Right ventricle myocardium superior (tissue), 1 donor: ENCODE results near the gene AKIRIN2. TPM values are rescaled to one million over a fixed set of nuclear protein-coding genes. Genes with fewer than 3 reads are reported as not detected.

Experiments used
- ATAC-seq: fragments of 200-7000 bp; cut with Tn5 transposase; one replicate; pipeline ENCODE4 v1.9.1; 2020; ENCODE audit warnings: mild to moderate bottlenecking; ENCODE audit not compliant: poor library complexity
- DNase-seq: peaks from one replicate; pipeline ENCODE4 v3.0.0-alpha.2; 2020
- intact Hi-C: fragments of 100-400 bp; cut with DNase I; formaldehyde crosslinking; loops from one replicate; pipeline ENCODE4 v1.11.2; 2022
- long read RNA-seq: library from polyadenylated mRNA; unstranded; transcript quantifications from one replicate; pipeline ENCODE4 v2.0.0, GENCODE V29; 2021
- total RNA-seq: library from RNA; stranded (reverse); fragmentation: NEBNext Ultra II Directional; extraction: Animal tissue kit (Norgen Biotek cat#: 25700); gene quantifications from one replicate; pipeline ENCODE4 v1.2.1, GENCODE V29; 2021
- donor health status: DM: no; HTN: yes; CAD: no; lungs with severe emphysema.

The AKIRIN2 gene
- total RNA-seq, result 38.9 TPM
- long read RNA-seq, transcript AKIRIN2-201 (5 exons, 1,662 nt), result major isoform, 74 of 76 reads
- long read RNA-seq, partial matches to known transcripts, result 1 of 76 reads
- long read RNA-seq, other reads (novel, unspliced or antisense), result 1 of 76 reads

DNA sequence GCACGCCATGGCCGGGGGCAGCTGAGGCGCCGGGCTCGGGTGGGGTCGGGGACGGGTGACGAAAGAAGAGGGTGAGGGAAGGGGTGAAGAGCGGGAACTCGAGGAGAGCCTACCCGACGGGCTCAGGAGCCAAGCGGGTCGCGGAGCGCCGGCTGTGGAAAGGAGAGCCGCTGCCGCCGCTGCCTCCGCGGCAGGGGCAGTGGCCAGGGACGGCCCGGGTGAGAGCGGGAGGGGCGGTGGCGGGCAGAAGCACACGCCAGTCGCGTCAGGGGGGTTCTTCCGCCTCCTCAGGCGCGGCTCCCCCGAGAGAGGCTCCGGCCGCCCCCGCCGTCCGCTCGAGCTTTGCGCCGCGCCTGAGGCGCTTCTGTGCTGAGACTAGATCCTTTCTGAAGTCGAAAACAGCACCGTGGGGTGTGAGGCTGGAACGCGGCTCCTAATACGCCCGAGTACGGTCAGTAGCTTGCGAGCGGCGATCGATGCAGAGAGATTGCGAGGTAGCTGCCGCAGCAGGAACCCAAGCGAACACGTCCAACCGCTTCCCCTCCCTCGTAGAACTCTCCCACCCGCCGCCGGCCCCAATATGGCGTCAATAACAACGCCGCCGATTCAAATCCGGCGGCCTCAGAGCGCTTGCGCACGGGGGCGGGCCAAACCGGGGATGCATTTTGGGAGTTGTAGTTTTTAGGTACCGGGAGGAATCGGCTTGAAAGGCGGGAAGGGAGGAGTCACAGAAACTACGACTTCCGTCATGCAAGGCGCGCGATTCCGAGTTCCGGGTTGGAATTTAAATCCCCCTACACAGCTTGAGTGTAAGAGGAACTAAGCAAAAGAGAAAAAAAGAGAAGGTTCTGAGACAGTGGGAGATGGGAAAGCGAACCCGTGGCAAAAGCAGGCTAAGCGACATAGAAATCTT is at the start of gene AKIRIN2:
Gene AKIRIN2 (minus strand): TSS at position 558 of the 913 bp plus-strand sequence. CDS start 549 bp downstream, at position 9.
- intact Hi-C loops, result no loop called here
- ATAC-seq, result peak; percentile 96

GRCh38 chr6:87747646-87748045 is 45.6 kb upstream of the AKIRIN2 start:
- ATAC-seq, result no peak
- intact Hi-C loops, result no loop called here
- DNase-seq, result no peak

More for the DNA sequence above, at the start of gene AKIRIN2:
- peak; percentile 97 for DNase-seq

DNA sequence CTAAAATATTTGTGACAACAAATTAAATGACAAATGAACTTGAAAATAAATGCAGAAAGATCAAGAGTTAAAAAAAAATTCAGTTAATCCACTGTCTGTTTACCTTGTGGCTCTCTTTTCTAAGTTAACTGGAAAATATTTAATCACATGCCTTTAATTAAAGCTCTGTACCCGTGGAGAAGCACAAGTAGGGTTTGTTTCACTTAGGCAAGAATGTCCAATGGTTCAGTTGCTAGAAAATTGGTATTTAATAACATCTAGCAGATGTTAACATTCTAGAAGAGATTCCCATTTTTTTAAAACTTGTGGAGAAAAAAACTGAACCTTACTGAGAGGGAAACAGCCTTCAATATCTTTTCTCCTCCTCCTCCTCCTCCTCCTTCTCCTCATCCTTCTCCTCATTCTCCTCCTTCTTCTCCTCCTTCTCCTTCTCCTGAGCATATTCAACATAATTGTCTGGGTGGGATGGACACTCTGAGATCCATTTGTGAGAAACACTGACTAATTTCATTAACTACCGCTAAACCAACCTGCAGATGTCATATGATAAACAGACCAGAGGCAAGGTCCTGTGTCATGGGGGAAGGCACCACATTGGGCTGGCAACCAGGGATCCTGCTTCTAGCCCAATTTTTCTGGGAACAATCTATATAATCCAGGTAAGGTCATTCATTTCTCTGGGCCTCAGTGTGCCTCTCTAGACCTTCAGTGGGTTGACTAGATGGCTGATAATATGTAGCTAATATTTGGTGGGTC is 44.1 kb upstream of the AKIRIN2 start:
- intact Hi-C loops, result no loop called here
- DNase-seq, result no peak
- ATAC-seq, result no peak

DNA sequence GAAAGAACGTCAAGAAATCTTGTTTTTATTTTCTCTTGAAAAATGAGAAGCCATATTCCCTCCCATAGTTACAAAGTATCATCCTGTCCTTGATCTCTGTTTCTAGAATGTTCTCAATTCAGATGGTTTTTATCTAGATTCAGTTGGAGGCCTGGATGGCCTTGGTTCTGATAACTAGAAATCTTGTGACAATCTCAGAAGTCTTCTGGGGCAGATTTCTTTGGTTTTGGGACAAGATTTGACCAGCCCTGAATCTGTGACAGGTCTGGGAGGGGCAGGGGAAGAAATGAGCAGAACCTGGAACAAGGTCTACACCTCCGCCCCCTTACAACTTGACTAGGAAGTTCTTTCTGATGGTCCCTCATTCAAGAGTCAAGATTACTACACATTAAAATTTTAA is 41.4 kb upstream of the AKIRIN2 start:
- intact Hi-C loops, result no loop called here
- ATAC-seq, result no peak
- DNase-seq, result no peak

GRCh38 chr6:87742106-87742505 is 40.1 kb upstream of the AKIRIN2 start:
- ATAC-seq (no peak), DNase-seq (no peak)
- intact Hi-C loops, result no loop called here

DNA sequence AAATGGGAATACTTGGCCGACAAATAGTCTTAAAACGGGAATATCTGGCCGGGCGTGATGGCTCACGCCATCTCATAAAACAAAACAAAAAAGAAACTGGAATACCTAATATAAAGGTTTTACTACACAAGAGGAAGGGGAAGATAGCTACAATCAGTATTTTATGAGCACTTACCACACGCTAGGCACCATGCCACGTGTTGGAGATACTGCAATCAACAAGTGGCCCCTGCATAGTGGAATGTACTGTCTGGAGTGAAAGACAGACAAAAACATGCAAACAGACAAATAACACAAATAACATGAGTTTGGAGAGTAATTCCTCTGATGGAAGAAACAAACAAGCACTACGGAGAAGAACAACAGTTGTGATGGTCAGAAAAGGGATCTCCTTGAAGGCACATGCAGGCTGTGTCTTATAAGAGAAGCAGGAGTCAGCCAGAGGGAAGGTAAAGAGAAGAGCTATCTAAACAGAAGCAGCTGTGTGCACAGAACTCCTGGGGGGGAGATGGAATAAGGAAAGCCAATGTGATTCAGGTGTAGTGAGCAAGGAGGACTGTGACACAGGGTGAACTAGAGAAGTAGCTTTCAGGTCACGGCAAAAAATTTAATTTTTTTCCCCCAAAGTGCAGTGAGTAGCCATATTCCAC is 39.1 kb upstream of the AKIRIN2 start:
- ATAC-seq (no peak), DNase-seq (no peak)
- intact Hi-C loops, result no loop called here

DNA sequence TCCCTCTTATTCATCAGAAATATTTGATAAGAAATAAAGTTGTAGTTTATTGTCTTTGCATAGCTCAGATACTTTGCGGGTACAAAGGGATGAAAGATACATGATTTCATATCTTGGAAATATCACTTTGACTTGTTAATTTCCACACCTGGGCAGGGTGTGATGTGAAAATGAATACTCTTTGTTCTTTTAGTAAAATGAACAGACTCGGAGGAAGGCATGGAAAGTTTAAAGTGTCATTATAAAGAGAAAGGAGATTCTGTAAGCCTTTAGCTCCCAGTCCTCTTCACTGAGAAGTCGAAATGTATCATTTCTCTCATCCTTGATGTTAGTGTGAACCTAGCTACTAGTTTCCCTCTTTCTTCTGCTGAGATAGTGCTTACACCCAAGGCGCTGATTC is 36.7 kb upstream of the AKIRIN2 start:
- intact Hi-C loops, result no loop called here
- ATAC-seq (no peak), DNase-seq (no peak)

GRCh38 chr6:87738000-87738399 is 36.0 kb upstream of the AKIRIN2 start:
- DNase-seq, result no peak
- ATAC-seq, result no peak
- intact Hi-C loops, result no loop called here

- DNase-seq, result no peak
- intact Hi-C loops, result no loop called here
- ATAC-seq, result no peak
These were observed 34.9 kb upstream of the AKIRIN2 start for GRCh38 chr6:87736809-87737540.

DNA sequence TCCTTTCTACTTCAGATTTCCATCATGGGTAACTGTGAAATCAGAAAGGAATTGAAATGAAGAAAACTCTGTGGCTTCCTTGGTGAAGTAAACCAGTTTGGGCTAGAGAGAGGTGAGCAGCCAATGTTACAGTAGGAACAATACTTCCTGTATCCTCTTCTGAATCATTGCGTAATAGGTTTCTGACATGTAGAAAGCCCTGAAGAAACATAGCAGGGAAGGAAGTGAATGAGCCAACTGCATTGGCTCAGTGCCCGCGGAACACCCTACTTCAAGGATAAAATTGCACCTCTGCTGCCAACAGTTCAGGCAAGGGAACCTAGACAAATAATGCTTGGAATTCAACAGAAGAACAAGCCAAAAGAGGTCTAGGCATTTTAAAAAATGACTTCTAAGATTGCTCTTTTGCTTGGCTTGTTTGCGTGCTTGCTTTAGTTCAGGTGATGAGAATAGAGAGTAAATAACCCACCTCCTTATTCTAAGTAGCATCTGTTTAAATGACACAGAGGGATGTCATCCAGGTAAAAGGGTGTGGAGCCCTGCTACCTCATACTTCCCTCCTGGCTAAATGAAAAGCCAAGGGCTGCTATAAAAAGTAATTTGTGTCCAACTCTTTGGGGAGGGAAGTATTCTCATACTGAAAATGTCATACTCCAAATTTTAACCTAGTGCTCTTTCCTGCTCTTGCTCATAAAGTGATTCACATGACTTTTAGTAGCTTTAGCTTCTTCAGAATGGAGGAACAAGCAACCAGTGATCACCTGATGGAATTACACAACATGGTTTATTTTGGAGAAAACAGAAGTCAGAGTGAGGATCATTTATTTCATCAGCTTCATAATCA is 30.0 kb upstream of the AKIRIN2 start:
- peak; percentile 91 for ATAC-seq
- DNase-seq, result peak; percentile 95
- intact Hi-C loops, result no loop called here

DNA sequence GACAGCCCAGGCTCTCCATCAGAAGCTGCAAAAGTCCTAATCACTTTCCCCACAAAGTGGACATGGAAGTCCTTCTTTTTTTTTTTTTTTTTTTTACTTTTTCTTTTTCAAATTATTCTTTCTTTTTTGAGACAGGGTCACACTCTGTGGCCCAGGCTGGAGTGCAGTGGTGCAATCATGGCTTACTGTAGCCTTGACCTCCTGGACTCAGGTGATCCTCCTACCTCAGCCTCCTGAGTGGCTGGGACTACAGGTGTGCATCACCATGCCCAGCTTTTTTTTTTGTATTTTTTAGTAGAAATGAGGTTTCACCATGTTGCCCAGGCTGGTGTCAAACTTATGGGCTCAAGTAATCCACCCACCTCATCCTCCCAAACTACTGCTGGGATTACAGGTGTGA is 29.0 kb upstream of the AKIRIN2 start:
- DNase-seq (no peak), ATAC-seq (no peak)
- intact Hi-C loops, result no loop called here

DNA sequence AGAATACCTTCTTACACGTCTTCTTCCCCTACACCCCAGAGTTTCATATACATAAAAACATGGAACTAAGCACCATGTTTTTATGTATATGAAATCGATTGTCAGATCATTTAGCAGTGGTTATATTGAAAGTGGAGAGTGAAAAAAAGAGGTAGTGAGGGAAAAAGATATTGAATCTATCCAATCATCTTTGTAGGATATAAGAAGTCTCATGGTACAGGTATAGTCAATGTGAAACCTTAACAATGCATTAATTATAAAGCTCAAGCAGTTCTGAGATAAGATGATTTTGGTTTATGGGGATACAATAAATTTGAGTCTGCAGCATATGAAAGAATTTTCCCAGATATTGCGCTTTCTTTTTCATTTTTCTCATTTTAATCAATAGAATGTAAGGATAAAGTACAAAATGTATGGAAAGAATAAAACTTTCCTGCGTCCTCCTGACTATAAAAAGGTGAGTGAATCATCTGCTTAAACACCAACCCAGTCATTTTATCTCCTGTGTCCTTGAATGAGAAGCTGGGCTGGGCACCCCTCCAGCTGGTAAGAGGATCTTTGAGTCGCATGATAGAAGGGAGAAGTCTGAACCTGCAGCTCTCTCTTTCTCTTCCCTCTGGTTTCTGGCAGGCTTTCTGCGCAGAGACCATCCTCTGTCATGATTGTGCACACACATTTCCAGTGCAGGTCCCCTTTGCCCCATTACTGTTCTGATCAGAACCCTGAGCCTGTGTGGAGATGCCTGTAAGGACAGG is 28.1 kb upstream of the AKIRIN2 start:
- ATAC-seq (peak; percentile 77), DNase-seq (peak; percentile 81)
- intact Hi-C loops, result no loop called here

DNA sequence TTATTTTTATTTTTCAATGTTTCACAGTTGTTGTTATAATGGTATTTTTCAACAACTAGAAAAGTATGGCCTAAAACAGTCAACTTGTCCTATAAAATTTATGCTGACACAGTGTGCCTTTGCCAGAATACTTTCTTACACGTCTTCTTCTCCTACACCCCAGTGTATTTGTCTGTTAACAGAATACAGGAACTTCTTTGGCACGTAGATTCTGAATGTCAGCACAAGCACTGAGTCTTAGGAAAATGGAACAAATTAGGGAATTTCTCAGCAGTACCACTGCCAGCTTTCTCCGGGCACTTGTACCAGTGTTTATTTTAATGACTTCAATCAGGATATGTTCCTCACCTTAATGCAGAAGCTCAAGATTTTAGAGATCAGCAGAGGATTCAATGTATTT is 26.7 kb upstream of the AKIRIN2 start:
- intact Hi-C loops, result no loop called here
- DNase-seq (no peak), ATAC-seq (no peak)

DNA sequence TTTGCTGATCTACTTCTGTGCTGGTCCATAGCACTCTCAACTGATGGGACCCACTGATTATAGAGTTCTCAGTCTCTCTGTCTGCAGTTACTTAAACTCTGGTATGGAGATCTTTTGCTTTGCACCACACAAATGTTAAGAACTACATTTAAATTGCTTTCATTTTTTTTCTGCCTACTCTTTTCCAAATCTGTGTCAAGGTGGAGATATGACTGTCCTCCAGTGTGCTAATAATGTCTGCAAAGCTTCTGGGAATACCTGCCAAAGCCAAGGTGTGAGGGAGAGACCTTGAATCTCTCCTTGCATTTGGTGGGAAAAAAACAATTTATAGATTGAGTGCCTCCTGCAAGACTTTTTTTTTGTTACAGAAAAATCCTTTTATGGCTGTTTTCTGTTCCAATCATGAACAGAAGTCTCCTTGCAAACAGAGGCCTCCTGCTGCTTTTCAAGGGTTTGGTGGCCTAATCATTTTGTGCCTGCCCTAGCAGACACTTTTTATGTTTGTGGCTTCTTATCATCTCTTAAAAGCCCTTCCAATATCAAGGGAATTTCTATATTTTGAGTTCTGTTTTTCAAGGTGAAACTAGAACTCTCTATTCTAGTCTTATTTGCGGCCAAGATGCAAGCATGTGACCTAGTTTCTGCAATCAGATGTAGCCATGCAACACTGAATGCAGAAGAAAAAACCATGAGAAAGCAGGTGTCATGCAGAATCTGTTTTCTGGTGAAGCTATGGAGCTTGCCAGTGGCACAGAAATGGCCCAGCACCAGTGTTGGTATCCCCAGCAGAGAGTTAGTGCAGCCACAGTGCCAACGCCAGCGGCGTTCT is 23.2 kb upstream of the AKIRIN2 start:
- DNase-seq (no peak), ATAC-seq (no peak)
- intact Hi-C loops, result no loop called here

- DNase-seq, result peak; percentile 78
- intact Hi-C loops, result no loop called here
- ATAC-seq, result peak; percentile 97
These were observed 21.4 kb upstream of the AKIRIN2 start for GRCh38 chr6:87723170-87724078.
